Measurements from ENCODE around the gene TIAM2. TPM values are rescaled to one million over a fixed set of nuclear protein-coding genes. Genes with fewer than 3 reads are reported as not detected.

The TIAM2 gene
- total and polyA plus RNA-seq, 9 of the 15 experiments (the other 6 are each of a cell fraction or from before 2014, with no cell fraction given) = 0.73 to 6.5 (median 4.3) TPM

GRCh38 chr6:155213611-155214372 is 218.7 kb downstream of the TIAM2 start:
- no peak overlapping the region for H3K27ac ChIP-seq (ENCODE audit: extremely low read depth, low read depth, low read length)
- H3K9me1 ChIP-seq (ENCODE audit: control insufficient read depth, insufficient read depth, low read length) = no peaks in the 10 kb centered on the region
- DNase-seq (ENCODE audit: extremely low read depth in 1 of 4, low spot score in 3 of 4) (no peak), ATAC-seq (no peak), FAIRE-seq (no peak)
- ChIA-PET POLR2A (interaction anchor here (0.6 kb wide), 2 partner anchors 11 to 1768 kb away, joined by 3 read pairs; no protein-coding TSS in a partner anchor), CTCF (ENCODE audit: low intra/inter-chr PET ratio) (no interaction called here)
- BruUV-seq (replicated peaks) = no TSS peak
- peaks cover 0 to 5% of the 10 kb centered on the region in 2 experiments; a peak in 1 of 5 replicates for H3K4me1 ChIP-seq (replicated peaks in 1 of 2; ENCODE audit: control insufficient read depth in 2 of 2, insufficient read depth in 2 of 2, low read length in 2 of 2)
- H3K9ac ChIP-seq (ENCODE audit: insufficient read depth in 1 of 2, low read depth in 2 of 2, low read length in 2 of 2) = no peak overlapping the region
- no peak for TF ChIP-seq RFX5 (IDR thresholded peaks at IDR 0.05; ENCODE audit: low read depth, low read length)
- no peak for TF ChIP-seq ZNF589 (CRISPR knock-in tag; IDR thresholded peaks at IDR 0.05; ENCODE audit: low read depth)
- TF ChIP-seq ZC3H4 (CRISPR knock-in tag; IDR thresholded peaks at IDR 0.05; ENCODE audit: borderline replicate concordance) = no peak
- no peak for TF ChIP-seq PRDM10 (IDR thresholded peaks at IDR 0.05; ENCODE audit: partially characterized antibody)
- no peak for TF ChIP-seq ZFX (CRISPR knock-in tag; IDR thresholded peaks at IDR 0.05)
- TF ChIP-seq CBX5 (IDR thresholded peaks at IDR 0.05; ENCODE audit: borderline replicate concordance, low read depth) = no peak
- in situ Hi-C loops (cut with MboI) (no loop called here), intact Hi-C loops (cut with micrococcal nuclease) (no loop called here)
- WGBS (ENCODE audit: insufficient coverage, low coverage, missing lambda C conversion rate) = 2% methylated on average over 23 of the region's 23 CpGs
- H3K27me3 ChIP-seq (ENCODE audit: control insufficient read depth in 2 of 2, insufficient read depth in 2 of 2, low read length in 2 of 2) = peaks cover 49 to 66% of the 10 kb centered on the region in 2 experiments
- no peaks in the 10 kb centered on the region for H4K20me1 ChIP-seq (replicated peaks; ENCODE audit: control insufficient read depth, insufficient read depth, low read length)
- H3K79me2 ChIP-seq (ENCODE audit: control insufficient read depth, insufficient read depth, low read length) = no peaks in the 10 kb centered on the region
- no peak overlapping the region for H3K4me2 ChIP-seq (ENCODE audit: insufficient read depth, low read length)
- H3K4me3 ChIP-seq = no peak overlapping the region
- H3K36me3 ChIP-seq (ENCODE audit: control insufficient read depth, insufficient read depth, low read length) = no peaks in the 10 kb centered on the region
- H3K9me3 ChIP-seq (replicated peaks; ENCODE audit: control insufficient read depth, insufficient read depth, low read depth, low read length) = no peaks in the 10 kb centered on the region
- no peak overlapping the region for H2AFZ ChIP-seq (ENCODE audit: low read depth, low read length)

Measured in K562 (cell line).